ENCODE data around the gene PIGS.
"Not testable (repeated sequence)": the region's sequence is repeated elsewhere in the genome, so short reads cannot be mapped to it uniquely, and the experiment has no call there.

The PIGS gene

DNA sequence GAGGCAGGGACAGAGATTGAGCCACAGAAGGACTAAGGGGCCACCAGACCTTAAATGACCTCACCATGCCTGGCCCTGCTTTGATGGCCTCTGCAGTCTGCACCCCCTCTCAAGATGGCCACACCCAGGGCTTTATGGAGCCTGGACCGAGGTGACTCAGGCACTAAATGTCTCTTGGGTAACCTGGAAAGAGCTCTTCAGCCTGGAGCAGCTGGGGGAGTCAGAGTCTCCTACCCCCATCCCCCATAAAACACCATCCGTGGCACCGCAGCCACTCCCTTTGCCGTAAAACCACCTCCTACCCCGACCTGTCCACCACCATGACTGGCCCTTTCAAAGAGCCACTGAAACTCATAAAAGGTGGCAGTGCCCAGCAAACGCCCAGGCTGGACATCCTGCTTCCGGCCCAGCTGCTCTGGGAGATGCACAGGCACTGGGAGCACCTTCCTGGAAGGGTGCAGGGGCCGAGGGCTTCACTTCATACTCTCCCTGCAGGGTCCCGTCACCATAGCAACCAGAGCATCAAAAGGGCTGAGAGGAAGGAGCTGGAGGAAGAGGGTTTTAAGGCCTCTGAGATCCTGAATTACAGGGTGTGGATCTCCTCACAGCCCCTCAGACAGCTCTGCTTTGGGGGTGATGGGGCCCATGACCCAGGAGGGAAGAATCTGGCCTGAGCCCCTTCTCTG is 42.9 kb downstream of the PIGS start:
- DNase-seq, result no peak

GRCh38 chr17:28527859-28528258 is 43.5 kb downstream of the PIGS start:
- DNase-seq, result no peak

- DNase-seq, result no peak
These were observed 44.1 kb downstream of the PIGS start for GRCh38 chr17:28527181-28527681.

- DNase-seq, result no peak
These were observed 44.9 kb downstream of the PIGS start for GRCh38 chr17:28526381-28526780.

GRCh38 chr17:28524476-28525424 is 46.6 kb downstream of the PIGS start:
- no peak for DNase-seq

DNA sequence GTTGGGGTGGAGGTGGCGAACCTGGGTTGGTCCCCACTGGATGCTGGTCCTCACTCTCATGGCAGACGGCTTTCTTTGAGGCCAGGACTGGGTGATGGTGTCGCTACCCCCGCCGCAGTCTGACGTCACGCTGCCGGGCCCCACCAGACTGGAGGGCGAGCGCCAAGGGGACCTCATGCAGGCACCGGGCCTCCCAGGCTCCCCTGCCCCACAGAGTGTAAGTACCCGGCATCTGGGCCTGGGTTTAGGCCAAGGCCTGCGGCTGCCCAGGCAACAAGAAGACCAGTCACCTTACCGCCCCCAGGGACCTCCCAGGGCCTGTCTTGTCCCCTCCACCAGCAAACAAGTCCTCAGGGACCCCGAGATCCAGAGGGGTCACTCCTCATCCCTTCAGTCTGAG is 47.4 kb downstream of the PIGS start:
- no peak for DNase-seq

- no peak for DNase-seq
These were observed 48.1 kb downstream of the PIGS start for GRCh38 chr17:28523186-28523585.

GRCh38 chr17:28522281-28522680 is 49.0 kb downstream of the PIGS start:
- not testable (repeated sequence) for DNase-seq

DNA sequence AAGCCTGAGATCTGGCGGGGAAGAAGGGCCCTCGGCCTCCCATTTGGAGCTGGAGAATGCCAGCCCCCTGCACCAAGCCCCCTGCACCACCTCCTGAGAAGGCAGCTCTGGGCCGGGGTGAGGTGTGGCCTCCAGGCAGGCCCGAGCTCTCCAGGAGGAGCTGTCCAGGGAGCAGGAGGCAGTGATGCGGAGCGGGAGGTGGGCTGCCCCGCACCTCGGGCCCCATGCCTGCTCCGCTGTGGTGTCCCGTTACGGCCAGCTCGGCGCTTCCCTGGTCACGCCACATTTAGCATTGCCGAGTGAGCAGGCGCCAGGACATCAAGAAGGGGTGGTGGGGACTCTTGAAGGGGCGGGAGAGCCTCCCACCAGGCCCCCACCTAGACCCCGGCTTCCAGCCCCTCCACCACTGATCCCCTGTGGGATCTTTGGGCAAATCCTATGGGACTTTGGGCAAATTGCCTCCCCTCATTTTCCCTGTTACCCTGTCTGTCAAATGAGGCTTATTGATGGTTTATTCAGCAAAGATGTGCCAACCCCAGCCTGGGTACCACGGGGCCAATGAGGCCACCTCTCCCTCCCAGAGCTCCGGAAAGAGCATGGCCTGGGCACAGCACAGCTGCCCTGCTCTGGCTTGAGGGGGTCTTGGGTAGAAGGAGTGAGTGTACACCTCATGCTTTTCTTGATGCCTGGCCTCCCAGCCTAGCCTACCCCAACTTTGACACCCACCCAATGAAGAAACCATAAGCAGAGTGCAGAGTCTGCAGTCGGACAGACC is 49.8 kb downstream of the PIGS start:
- no peak for DNase-seq

- DNase-seq, result no peak
These were observed 50.6 kb downstream of the PIGS start for GRCh38 chr17:28520687-28521086.

DNA sequence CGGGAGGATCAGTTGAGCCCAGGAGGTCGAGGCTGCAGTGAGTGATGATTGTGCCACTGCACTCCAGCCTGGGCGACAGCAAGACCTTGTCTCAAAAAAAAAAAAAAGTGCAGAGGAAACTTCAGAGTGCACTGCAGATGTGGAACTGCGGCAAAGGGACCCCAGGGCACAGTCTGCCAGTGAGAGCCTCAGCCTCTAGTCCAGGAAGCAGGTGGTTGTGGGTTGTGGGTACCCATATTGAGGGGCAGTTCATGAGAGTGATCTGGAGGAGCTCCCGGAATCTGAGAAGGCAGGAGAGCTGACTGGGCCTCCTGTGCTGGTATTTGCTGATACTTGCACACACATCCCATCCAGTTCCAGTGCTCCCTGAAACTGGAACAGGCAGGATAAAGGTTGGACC is 52.1 kb downstream of the PIGS start:
- DNase-seq, result no peak

DNA sequence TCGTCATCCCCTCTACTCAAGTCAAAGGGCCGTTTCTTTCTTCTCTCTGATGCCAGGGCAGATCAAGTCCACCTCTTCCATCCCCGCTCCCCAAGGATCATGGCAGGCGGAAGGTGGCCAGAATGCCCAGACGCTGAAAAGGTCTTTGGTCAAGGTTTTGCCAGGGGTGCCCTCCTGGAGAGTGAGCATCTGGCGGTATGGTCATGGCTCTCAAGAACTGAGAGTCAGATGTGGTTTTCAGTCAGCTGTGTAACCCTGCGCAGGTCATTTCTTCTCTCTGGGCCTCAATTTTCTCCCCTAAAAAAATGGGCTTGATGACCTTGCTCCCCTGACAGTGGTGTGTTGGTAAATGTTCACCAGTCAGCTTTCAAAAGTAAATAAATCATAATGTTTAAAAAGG is 52.7 kb downstream of the PIGS start:
- no peak for DNase-seq

DNA sequence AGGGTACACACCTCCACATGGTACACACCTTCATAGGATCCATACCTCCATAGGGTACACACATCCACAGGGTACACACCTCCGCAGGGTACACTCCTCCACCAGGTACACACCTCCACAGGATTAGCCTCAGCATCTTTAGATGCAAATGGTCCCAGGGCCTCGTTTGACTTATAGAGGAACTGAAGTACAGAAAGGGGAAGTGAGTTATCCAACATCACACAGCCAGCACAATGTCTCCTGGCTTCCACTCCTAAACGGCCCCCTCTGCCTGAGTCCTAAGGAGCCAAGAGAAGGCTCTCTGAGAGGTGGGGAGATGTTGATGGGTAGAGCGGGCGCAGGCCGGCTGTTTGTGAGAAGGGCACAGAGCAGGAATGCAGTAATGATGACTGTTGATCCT is 53.2 kb downstream of the PIGS start:
- DNase-seq, result no peak

GRCh38 chr17:28515518-28515917 is 55.8 kb downstream of the PIGS start:
- DNase-seq, result no peak

- DNase-seq, result no peak
These were observed 56.7 kb downstream of the PIGS start for GRCh38 chr17:28514561-28515002.

GRCh38 chr17:28513476-28513875 is 57.8 kb downstream of the PIGS start:
- DNase-seq, result no peak

DNA sequence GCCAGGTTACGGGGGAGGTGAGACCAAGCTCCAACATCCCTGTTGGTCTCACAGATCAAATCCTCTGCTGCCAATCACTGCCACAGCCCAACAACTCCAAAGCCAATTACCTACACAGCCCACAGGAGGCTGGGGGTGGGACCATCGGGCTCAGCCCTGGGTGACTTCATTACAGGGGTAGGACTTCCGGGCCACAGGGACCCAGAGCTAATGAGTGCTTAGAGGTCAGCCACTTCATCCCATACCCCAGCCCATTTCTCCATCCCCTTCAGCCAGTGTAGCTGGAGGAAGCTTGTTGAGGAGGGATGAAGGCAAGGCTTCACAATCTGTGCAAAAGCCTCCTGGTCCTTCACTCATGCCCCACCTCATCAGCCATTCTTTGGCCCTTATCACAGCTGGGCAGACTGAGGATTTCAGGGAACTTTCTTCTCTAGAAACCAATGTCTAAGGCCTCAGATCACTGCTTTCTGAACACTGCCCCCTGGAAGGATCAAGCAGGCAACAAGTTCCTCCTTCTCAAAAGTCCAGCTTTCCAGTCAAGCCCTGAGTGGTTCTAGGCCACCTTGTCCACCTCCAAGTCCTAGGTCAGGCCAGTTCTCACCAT is 59.4 kb downstream of the PIGS start:
- DNase-seq, result no peak

DNA sequence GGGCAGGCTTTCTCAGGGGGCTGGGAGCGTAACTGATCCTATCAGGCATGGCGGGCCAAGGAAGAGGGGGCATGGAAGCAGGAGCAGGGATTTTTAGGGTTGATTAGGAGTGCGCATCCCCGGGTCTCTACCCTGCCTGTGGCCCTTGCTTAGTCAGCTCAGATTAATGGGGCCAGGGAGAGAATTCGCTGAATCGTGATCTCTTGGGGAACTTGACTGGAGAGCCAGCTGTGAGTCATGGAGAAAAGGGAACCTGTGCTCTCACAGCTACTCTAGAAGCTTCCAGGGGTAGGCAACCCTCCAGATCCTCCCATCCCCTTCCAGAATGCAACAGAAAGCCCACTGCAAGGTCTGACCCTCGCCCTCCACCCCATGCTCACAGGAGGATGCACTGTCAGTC is 61.5 kb downstream of the PIGS start:
- DNase-seq, result no peak

DNA sequence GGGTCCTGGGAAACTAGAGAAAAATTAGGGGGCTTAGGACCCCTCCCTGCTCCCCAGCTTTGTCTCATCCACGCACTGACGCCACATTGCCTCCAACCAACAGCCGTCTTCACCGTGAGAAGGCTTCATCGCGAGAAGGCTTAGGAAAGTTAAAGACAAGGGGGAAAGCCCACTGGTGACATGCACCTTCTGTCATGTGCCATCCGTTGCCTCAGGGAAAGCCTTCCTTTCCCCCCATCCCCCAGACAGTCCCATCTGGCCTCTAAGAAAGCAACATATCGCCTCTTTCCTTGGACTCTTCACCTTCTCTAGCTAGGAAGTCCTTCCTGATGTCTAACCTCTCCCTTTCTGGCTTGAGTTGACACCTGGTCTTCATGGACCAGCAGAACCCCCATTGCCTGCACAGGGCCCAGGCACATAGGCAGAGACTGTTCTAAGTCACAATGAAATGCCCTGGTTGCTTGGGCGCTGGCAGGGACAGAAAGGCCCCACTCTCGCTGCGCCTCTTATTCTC is 63.1 kb downstream of the PIGS start:
- DNase-seq, result no peak

GRCh38 chr17:28507567-28508203 is 63.6 kb downstream of the PIGS start:
- no peak for DNase-seq

DNA sequence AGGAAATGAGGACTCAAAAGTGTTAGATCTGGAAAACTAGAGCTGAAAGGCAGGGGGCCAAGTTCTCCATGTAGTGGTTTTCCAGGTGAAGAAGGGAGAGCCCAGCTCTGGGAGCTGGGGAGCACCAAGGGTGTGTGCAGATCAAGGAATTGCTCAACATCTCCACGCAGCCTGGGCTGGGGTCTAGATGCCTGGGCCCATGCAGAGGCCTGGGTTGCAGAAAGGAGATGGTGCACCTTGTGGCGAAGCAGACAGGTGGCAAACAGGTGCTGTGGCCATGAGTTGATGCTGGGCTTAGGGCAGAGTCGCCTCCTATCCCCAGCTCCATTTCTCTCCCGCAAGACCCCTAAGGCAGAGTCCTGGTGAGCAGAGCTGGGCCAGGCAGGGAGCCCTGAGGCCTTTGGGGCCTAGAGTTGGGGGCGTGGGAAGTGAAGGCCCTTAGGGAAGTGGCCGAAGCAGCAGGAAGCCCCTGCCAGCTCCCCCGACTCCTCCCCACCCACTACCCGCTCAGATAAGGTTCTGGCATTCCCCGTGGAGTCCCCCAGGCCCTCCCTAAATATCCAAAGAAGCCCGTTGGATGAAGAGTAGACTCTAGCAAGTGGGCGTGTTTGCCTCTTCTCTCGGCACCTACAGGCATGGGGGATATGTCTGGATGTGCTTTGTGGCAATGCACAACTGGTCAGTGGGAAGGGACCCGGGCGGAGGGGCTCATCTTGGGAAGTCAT is 64.4 kb downstream of the PIGS start:
- no peak for DNase-seq
